ENCODE data around the gene CROCC2. TPM values are rescaled to one million over a fixed set of nuclear protein-coding genes. Genes with fewer than 3 reads are reported as not detected.

Gene CROCC2
- total RNA-seq, 2 experiments from 2014 or later = not detected

DNA sequence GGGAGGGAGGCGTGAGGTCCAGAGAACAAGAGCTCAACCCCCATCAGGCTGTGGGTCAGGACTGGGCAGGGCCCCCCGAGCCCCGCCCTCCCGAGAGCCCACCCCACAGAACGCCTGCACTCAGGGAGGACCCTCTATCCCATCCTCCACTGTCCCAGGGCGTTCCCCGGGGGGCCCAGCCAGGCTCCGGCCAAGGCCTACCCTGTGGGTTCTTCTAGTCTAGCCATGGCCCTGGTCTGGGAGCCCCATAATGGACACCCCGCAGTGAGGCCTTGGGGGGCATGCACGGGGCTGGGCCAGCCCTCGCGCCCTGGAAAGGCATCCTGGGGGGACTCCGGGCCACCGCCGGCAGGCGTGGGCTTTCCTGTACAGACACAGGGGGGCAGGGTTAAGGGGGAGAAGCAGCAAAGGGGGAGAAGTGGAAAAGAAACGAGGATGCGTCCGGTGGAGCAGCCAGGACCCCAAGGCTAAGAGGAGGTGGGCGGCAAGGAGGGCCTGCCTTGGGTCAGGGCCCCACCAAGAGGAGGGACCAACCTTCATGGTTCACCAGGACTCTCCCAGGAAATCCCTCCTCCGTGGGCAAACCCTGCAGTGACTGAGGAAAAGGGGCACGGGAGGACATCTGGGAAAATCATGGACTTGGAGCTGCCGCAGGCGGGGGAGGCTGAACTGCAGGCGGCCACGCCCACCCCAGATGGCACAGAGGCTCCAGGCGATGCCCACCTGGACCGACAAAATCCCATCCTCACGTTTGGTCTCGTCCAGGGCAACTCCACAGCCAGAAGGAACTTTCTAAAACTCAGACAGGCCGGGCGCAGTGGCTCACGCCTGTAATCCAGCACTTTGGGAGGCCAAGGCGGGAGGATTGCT, 2.7 kb upstream of the CROCC2 start:
- Histone ChIP-seq H3K27ac (ENCODE audit: low read depth, low read length, poor library complexity, severe bottlenecking) (no peak overlapping the region), H3K36me3 (ENCODE audit: insufficient read depth, low read length) (no peaks in the 10 kb centered on the region), H3K9me3 (ENCODE audit: low read length) (no peaks in the 10 kb centered on the region), H3K4me2 (ENCODE audit: low read length) (no peak overlapping the region), H3K9me2 (ENCODE audit: insufficient read depth, low read length) (no peaks in the 10 kb centered on the region), H3K4me3 (ENCODE audit: low read depth, low read length, poor library complexity, severe bottlenecking) (no peak overlapping the region), H2AFZ (ENCODE audit: low read length) (no peak overlapping the region), H3K4me1 (ENCODE audit: insufficient read depth, low read length, poor library complexity, severe bottlenecking) (no peaks in the 10 kb centered on the region), H4K20me1 (ENCODE audit: insufficient read depth, low read length) (no peaks in the 10 kb centered on the region), H3K79me2 (ENCODE audit: insufficient read depth, low read depth, low read length) (no peaks in the 10 kb centered on the region)
- BruUV-seq (replicated peaks) = no TSS peak
- CTCF ChIA-PET (ENCODE audit: unreplicated experiment) = no interaction called here
- intact Hi-C loops (cut with micrococcal nuclease; ENCODE audit: unreplicated experiment) = no loop called here
- POLR2A ChIA-PET = interaction anchor here (1.4 kb wide), 1 partner anchor 32 kb away, joined by 3 read pairs; no protein-coding TSS in a partner anchor
- TF ChIP-seq, protein P1, sequence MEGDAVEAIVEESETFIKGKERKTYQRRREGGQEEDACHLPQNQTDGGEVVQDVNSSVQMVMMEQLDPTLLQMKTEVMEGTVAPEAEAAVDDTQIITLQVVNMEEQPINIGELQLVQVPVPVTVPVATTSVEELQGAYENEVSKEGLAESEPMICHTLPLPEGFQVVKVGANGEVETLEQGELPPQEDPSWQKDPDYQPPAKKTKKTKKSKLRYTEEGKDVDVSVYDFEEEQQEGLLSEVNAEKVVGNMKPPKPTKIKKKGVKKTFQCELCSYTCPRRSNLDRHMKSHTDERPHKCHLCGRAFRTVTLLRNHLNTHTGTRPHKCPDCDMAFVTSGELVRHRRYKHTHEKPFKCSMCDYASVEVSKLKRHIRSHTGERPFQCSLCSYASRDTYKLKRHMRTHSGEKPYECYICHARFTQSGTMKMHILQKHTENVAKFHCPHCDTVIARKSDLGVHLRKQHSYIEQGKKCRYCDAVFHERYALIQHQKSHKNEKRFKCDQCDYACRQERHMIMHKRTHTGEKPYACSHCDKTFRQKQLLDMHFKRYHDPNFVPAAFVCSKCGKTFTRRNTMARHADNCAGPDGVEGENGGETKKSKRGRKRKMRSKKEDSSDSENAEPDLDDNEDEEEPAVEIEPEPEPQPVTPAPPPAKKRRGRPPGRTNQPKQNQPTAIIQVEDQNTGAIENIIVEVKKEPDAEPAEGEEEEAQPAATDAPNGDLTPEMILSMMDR (conservative IDR thresholded peaks at IDR 0.05; ENCODE audit: low read length) = no peak
- DNase-seq (ENCODE audit: low spot score) = no peak

DNA sequence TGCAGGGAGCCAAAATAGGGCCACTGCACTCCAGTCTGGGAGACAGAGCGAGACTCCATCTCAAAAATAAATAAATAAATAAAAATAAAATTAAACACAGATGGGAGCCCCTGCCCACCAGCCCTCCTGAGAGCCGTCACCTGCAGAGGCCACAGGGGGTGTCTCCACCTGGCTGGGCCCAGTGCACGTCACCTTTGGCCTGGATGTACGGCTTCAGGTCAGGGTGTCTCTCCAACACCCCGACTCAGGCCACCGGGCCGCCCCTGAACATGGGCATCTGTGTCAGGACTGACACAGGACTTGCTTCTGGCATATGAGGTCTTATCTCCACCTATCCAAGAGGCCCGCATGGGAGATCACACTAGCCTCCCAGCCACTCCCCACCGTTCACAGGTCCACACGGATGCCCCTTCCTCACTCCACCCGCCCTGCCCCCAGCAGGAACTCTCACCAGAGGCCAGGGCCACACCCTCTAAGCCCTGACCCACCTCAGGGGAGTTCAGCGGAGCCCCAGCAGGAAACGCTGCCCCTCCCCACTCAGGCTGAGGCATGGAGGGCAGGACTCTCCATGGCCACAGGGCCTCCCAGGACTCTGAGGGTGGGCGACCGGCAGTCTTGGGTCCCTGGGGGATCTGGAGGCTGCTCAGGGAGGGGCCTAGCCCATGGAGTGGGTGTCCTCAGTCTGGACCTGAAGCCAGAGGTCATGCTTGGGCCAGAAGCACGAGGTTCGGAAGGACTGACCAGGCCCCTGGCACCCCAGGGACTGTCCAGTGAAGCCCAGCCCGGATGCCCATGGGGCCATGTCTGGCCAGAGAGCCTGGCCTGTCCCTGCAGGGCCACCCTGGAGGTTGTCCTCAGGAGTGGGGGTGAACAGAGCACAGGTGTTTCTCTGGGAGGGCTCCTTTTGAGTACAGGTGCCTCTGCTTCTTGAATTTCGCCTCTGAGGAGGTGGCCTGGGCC, 1.6 kb upstream of the CROCC2 start:
- TF ChIP-seq EZH2phosphoT487 (IDR thresholded peaks at IDR 0.05; ENCODE audit: borderline replicate concordance, low read depth, low read length) = no peak
- TF ChIP-seq, protein P1 (conservative IDR thresholded peaks at IDR 0.05; ENCODE audit: low read length) = no peak
- no peaks in the 10 kb centered on the region for H3K79me2 ChIP-seq (ENCODE audit: insufficient read depth, low read depth, low read length)
- no peak for DNase-seq (ENCODE audit: low spot score)
- H2AFZ ChIP-seq (ENCODE audit: low read length) = no peak overlapping the region
- no peak overlapping the region for H3K4me3 ChIP-seq (ENCODE audit: low read depth, low read length, poor library complexity, severe bottlenecking)
- H3K27ac ChIP-seq (ENCODE audit: low read depth, low read length, poor library complexity, severe bottlenecking) = no peak overlapping the region
- no peaks in the 10 kb centered on the region for H3K9me2 ChIP-seq (ENCODE audit: insufficient read depth, low read length)
- no peaks in the 10 kb centered on the region for H3K4me1 ChIP-seq (ENCODE audit: insufficient read depth, low read length, poor library complexity, severe bottlenecking)
- intact Hi-C loops (cut with micrococcal nuclease; ENCODE audit: unreplicated experiment) = no loop called here
- H3K36me3 ChIP-seq (ENCODE audit: insufficient read depth, low read length) = no peaks in the 10 kb centered on the region
- CTCF ChIA-PET (ENCODE audit: unreplicated experiment) = no interaction called here
- no peak overlapping the region for H3K4me2 ChIP-seq (ENCODE audit: low read length)
- no TSS peak for BruUV-seq (replicated peaks)
- POLR2A ChIA-PET = interaction anchor here (0.5 kb wide), 1 partner anchor 652 kb away, joined by 3 read pairs; no protein-coding TSS in a partner anchor
- no peaks in the 10 kb centered on the region for H3K9me3 ChIP-seq (ENCODE audit: low read length)
- H4K20me1 ChIP-seq (ENCODE audit: insufficient read depth, low read length) = no peaks in the 10 kb centered on the region
